ENCODE results near the gene ACSL1.
"Not testable (repeated sequence)": the region's sequence is repeated elsewhere in the genome, so short reads cannot be mapped to it uniquely, and the experiment has no call there.

The ACSL1 gene

GRCh38 chr4:184843984-184844554, 18.3 kb upstream of the ACSL1 start:
- no peak for DNase-seq (ENCODE audit: extremely low read depth in 1 of 2, low read depth in 1 of 2)

- not testable (repeated sequence) for DNase-seq (ENCODE audit: extremely low read depth in 1 of 2, low read depth in 1 of 2)
Measured at GRCh38 chr4:184839075-184839399, 13.3 kb upstream of the ACSL1 start.

DNA sequence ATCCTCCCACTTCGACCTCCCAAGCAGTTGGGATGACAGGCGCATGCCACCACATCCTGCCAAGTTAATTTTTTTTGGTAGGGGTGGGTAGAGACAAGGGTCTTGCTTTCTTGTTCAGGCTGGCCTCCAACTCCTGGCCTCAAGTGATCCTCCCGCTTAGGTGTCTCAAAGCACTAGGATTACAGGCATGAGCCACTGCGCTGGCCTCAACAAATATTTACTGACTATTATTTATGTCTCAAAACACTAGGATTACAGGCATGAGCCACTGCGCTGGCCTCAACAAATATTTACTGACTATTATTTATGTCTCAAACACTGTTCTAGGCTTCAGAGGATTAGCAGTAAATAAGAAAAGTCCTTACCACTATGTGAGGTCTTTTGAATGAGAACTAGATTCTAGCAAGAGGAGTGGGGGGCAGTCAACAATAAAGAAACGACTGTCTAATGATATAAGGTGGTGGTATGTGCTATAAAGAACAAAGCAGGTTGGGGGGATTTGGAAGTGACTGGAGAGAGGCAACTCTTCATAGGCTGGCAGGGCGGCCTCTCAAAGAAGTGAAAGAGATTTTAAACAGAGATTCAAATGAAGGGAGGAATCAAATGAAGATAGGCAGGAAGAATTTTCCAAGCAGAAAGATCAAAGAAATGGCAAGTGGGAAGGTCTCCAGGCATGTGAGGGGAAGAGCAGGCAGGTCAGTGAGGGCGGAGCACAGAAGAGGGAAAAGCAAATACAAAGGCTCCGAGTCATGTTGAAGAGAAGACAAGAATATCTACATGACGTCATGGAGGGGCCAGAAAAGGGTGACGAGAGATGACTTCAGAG, 12.7 kb upstream of the ACSL1 start:
- DNase-seq (ENCODE audit: extremely low read depth in 1 of 2, low read depth in 1 of 2) = no peak

- DNase-seq (ENCODE audit: extremely low read depth in 1 of 2, low read depth in 1 of 2) = no peak
Measured at GRCh38 chr4:184836613-184837012, 10.8 kb upstream of the ACSL1 start.

GRCh38 chr4:184833046-184833838, 7.5 kb upstream of the ACSL1 start:
- no peak for DNase-seq (ENCODE audit: extremely low read depth in 1 of 2, low read depth in 1 of 2)

DNA sequence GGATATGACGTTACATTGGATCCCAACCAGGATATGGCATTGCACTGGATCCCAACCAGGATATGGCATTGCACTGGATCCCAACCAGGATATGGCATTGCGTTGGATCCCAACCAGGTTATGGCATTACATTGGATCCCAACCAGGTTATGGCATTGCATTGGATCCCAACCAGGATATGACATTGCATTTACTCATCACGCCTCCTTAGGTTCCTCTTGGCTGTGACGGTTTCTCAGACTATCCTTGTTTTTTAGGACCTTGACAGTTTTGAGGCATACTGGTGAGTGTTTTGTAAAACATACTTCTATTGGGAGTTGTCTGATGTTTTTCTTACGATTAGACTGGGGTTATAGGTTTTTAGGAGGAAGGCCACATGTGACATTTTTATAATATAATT, 5.4 kb upstream of the ACSL1 start:
- DNase-seq (ENCODE audit: extremely low read depth in 1 of 2, low read depth in 1 of 2) = no peak

GRCh38 chr4:184826691-184827270, 1.0 kb upstream of the ACSL1 start:
- DNase-seq (ENCODE audit: extremely low read depth in 1 of 2, low read depth in 1 of 2) = no peak

GRCh38 chr4:184825141-184825895, 450 bp downstream of the ACSL1 start:
- DNase-seq (ENCODE audit: extremely low read depth in 1 of 2, low read depth in 1 of 2) = no peak

DNA sequence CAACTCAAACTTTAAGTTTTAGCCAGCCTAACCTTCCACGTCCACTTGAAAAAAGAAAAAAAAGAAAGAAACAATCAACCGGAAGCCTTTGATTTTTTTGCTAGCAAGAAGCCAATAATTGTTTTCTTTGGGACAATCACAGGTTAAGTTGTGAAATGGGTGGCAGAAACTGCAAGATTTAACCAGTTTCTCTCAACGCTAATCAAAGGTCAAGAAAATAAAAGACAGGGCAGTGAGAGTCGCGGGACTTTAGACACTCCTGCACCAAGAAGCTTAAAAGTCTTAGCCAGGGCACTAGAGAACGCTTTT, 1.0 kb downstream of the ACSL1 start:
- no peak for DNase-seq (ENCODE audit: extremely low read depth in 1 of 2, low read depth in 1 of 2)

- no peak for DNase-seq (ENCODE audit: extremely low read depth in 1 of 2, low read depth in 1 of 2)
Measured at GRCh38 chr4:184824081-184824775, 1.5 kb downstream of the ACSL1 start.

- DNase-seq (ENCODE audit: extremely low read depth in 1 of 2, low read depth in 1 of 2) = no peak
Measured at GRCh38 chr4:184823014-184823413, 2.8 kb downstream of the ACSL1 start.

GRCh38 chr4:184822356-184822755, 3.4 kb downstream of the ACSL1 start:
- DNase-seq (ENCODE audit: extremely low read depth in 1 of 2, low read depth in 1 of 2) = no peak

DNA sequence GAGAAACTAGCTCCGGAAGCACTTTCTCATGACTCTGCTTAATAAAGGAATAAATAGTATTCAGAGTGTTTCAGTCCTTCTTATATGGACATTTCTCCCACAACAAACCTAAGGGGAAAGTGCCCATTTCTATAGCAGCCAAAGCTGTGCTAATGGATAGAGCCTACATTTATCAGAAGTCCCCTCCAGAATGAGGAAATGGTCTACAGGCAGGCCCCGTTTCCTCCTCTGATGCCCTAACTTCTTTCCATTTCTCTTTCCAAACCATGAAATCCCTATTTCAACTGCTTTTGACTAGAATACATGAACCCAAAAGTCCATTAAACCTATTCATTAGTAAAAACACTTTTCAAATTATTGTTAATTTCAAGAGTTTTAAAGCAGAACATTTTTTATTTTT, 4.5 kb downstream of the ACSL1 start:
- DNase-seq (ENCODE audit: extremely low read depth in 1 of 2, low read depth in 1 of 2) = no peak

GRCh38 chr4:184819786-184820185, 6.0 kb downstream of the ACSL1 start:
- no peak for DNase-seq (ENCODE audit: extremely low read depth in 1 of 2, low read depth in 1 of 2)

- no peak for DNase-seq (ENCODE audit: extremely low read depth in 1 of 2, low read depth in 1 of 2)
Measured at GRCh38 chr4:184818216-184818564, 7.6 kb downstream of the ACSL1 start.

- no peak for DNase-seq (ENCODE audit: extremely low read depth in 1 of 2, low read depth in 1 of 2)
Measured at GRCh38 chr4:184817494-184818215, 8.1 kb downstream of the ACSL1 start.

DNA sequence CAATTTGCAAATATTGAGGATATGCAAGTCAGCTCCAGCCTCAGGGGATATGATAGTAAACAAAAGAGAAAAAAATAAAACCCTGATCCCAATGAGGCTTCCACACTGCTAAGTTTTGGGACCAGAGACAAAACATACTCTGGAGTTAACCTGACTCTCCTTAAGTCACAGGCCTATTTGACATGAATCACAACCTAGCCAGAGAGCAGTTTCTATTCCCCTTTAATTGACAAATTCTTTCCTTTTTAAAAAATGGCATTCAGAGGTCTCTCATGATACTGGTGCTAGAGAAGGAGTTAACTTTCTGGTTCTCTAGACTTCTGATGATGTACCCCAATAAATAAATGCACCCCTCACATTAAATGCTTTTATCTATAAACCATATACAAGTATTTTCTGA, 8.8 kb downstream of the ACSL1 start:
- DNase-seq (ENCODE audit: extremely low read depth in 1 of 2, low read depth in 1 of 2) = no peak

DNA sequence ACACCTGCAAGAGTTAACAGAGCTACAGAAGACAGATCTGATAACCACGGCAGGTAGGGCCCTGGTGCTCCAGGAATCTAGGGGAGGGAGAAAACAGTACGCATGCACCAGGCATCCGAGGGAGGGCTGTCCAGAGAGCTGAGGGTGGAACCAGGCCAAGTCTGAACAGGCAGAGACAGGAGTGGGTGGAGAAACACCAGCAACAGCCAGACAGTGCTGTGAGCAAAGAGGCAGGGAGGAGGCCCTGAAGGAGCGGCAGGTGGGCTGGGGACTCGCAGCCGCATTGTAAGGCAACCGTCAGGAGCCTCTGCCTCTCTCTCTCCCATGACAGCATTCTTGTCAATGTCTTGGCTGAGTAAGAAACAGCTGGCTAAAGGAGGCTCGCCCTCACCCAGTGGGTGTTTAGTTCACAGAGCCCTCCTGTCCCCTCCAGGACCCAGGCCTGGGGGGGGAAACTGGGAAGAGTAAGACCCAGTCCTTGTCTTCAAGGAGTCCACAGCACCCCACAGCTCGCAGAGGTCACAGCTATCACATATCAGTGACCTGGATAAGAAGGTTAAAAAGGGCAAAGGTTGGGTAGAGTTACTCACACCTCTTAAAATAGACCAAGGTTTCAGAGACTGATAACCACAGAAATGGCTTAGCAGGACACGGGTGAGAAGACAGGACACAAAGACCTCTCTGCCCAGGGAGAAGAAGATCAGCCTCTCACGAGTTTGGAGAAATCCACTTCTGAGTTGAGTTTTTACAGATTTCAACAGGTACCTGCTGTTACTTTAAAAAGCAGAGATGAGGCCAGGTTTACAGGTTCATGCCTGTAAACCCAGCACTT, 10.5 kb downstream of the ACSL1 start:
- DNase-seq (ENCODE audit: extremely low read depth in 1 of 2, low read depth in 1 of 2) = no peak

DNA sequence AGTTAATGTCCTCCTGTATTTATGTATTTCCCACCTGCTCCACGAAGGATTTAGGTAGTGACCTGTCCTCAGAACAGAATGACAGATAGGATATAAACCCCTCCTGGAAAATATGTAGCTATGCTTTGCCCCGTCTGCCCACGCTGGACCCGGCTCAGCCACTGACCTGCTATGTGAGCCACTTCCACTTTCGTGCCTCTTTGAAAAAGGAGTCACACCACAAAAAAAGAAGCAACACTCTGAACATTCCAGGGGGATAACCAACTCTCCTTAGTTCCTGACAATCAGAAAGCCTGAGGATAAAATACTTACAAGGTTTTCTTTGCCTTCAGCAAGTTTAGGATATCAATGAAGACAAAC, 11.1 kb downstream of the ACSL1 start:
- DNase-seq (ENCODE audit: extremely low read depth in 1 of 2, low read depth in 1 of 2) = no peak
